GM18909 (cell line): ENCODE measurements around the gene FAM174C.
"Not testable (repeated sequence)": the region's sequence is repeated elsewhere in the genome, so short reads cannot be mapped to it uniquely, and the experiment has no call there.

Experiments used
- ATAC-seq: cut with Tn5 transposase; IDR thresholded peaks from one replicate; pipeline ENCODE4 v1.9.1; 2021; ENCODE audit warnings: mild to moderate bottlenecking; ENCODE audit not compliant: unreplicated experiment, poor library complexity

The FAM174C gene

GRCh38 chr19:1313695-1314613 lies 38.6 kb downstream of the FAM174C start:
- no peak for ATAC-seq

- no peak for ATAC-seq
These were observed 40.3 kb downstream of the FAM174C start for GRCh38 chr19:1315470-1316166.

GRCh38 chr19:1316466-1316865 lies 41.1 kb downstream of the FAM174C start:
- no peak for ATAC-seq

GRCh38 chr19:1317274-1318003 lies 42.1 kb downstream of the FAM174C start:
- ATAC-seq = no peak

DNA sequence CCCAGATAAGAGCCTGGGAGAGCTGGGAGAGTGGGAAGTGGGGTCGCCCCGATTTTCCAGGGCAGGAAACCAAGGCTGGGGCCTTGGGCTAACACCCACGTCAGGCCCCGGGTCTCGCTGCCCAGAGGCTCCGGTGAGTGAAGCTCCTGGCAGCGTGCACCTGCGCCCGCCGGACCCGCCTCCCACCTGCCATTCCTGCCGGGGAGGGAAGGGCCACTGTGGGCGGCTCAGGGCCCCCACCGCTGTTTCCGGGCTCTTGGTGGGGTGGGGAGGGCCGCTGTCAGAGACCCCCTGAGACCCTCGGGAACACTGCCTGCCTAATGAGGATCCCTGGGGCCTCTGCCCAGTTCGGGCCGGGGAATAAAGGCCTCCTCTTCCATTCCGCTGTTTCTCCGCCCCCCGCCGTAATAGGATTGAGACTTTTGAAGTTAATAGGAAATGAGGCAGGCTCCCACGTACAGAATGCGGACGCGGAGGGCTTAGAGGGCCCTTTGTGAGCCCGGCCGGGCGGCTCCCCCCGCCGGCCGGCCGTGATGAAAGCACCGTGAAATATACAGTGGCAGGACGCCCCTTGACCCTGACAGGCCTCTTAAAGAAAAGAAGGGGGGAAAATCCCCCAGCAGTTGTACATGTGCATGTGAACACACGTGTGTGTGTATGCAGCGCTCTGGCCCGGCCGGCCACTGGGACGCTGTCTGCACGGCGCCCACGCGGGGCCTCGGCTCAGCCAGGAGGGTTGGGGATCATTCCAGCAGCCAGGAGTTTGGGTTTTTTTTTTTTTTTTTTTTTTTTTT lies 43.5 kb downstream of the FAM174C start:
- ATAC-seq = no peak

DNA sequence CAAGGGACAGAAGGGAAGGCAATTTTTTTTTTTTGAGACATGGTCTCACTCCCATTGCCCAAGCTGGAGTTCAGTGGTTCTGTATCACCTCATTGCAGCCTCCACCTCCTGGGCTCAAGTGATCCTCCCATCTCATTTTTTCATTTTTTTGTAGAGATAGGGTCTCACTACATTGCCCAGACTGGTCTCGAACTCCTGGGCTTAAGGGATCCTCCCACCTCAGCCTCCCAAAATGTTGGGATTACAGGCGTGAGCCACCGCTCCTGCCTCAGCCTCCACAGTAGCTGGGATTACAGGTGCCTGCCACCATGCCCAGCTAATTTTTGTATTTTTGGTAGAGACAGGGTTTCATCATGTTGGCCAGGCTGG lies 44.9 kb downstream of the FAM174C start:
- not testable (repeated sequence) for ATAC-seq

DNA sequence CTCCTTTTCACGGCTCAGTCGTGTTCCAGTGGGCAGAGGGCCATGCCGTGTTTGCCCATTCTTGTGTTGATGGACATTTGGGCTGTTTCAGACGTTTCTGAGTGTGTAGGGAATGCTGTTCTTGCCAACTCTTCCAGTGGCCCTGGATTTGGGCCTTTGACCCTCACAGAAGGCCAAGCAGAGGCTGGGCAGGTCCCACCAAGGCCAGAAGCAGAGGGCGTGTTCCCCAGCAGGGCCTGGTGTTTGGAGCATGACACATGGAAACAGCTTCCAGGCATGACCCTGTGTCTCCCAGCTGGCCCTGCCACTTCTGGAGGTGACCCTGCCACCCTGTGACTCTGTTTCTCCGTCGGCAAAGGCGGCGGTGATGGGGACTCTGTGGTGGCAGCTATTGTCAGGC lies 46.2 kb downstream of the FAM174C start:
- no peak for ATAC-seq

DNA sequence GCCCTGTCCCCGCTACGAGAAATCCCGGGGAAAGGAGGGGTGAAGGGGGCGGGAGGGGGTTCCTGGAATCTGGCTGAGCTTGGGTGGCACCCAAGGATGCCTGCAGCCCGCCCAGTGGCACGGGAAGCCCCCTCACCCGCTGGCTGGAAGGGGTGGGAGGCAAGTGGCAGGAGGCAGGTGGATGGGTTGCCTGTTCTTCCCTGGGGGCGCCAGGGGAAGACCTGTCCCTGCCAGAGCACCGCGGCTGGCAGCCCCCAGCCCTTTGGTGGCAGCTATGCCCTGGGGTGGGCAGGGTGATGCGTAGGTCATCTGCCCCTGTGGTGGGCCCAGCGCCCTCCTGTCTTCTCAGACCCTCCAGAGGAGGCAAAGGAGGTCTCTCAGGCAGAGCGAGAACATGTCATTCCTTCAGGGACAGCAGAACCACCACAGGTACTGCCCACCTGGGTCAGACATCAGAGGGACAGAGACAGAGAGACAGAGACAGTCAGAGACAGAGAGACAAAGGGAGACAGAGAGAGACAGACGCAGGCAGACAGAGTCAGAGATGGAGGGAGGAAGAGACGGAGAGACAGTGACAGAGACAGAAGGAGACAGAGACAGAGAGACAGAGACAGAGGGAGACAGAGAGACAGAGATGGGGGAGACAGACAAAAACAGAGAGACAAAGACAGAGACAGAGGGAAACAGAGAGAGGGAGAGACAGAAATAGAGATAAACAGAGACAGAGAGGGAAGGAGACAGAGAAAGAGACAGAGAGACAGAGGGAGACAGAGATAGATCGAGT lies 47.1 kb downstream of the FAM174C start:
- no peak for ATAC-seq

DNA sequence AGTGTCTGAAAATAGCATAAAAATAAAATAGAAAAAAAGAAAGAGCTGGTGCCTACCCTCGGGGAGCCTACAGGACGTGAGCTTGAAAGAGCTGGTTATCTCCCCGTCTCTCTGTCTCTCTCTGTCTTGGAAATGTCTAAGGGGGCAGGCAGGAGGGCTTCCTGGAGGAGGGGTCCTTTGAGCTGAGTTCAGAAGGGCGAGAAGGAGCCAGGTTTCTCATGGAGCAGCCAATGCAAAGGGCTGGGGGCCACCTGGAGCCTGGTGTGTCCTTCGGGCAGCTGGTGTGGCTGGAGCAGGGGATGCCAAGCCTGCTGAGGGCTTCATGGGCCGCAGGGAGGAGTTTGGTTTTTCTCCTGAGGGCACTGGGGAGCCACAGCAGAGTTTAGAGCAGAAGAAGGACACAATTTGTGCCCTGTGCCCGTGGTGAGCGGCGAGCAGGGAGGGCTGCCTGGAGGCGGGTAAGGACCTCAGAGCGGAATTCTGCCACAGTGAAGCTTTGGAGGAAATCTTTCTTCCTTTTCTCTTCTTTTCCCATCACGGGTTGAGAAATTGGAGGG lies 49.0 kb downstream of the FAM174C start:
- no peak for ATAC-seq

GRCh38 chr19:1324806-1325567 lies 49.7 kb downstream of the FAM174C start:
- ATAC-seq = no peak

GRCh38 chr19:1325568-1326294 lies 50.4 kb downstream of the FAM174C start:
- no peak for ATAC-seq

- ATAC-seq = no peak
These were observed 51.8 kb downstream of the FAM174C start for GRCh38 chr19:1327125-1327524.
